Activated CD8-positive, alpha-beta memory T cell treated with anti-CD3 and anti-CD28 coated beads, Interleukin-2, amount 10 ng/mL, durations not matched to agents 7 days and 5 days (primary cell): Measurements from ENCODE around the gene AGAP1. TPM values are rescaled to one million over a fixed set of nuclear protein-coding genes. Genes with fewer than 3 reads are reported as not detected.

Experiments
- ATAC-seq: fragments of 150-1000 bp; cut with Tn5 transposase; one replicate; pipeline ENCODE4 v1.10.0; 2021; ENCODE audit warnings: moderate library complexity
- CTCF ChIA-PET: fragments of 350-600 bp; sonication (Branson Sonifier 250); formaldehyde crosslinking; loops from one replicate; lab custom pipeline; 2021; ENCODE audit warnings: antibody characterized with exemption; lab: Charles Lee
- DNase-seq: peaks from one replicate; pipeline ENCODE4 v3.0.0-alpha.2; 2020
- H3K27ac Mint-ChIP-seq: one replicate; pipeline ENCODE4 v1.8.0; 2021; ENCODE audit warnings: mild to moderate bottlenecking, mixed read lengths
- H3K27me3 Mint-ChIP-seq: one replicate; pipeline ENCODE4 v1.8.0; 2021; ENCODE audit warnings: mixed read lengths
- H3K36me3 Mint-ChIP-seq: one replicate; pipeline ENCODE4 v1.8.0; 2021; ENCODE audit warnings: mild to moderate bottlenecking, mixed read lengths
- H3K4me1 Mint-ChIP-seq: one replicate; pipeline ENCODE4 v1.8.0; 2021; ENCODE audit warnings: mixed read lengths
- H3K4me3 Mint-ChIP-seq: one replicate; pipeline ENCODE4 v1.8.0; 2021; ENCODE audit warnings: mild to moderate bottlenecking, moderate library complexity, mixed read lengths
- H3K9me3 Mint-ChIP-seq: one replicate; pipeline ENCODE4 v1.8.0; 2022; ENCODE audit warnings: low read depth, mixed read lengths
- total RNA-seq, 2 experiments: library from RNA; stranded (reverse); gene quantifications; one replicate each; pipeline ENCODE4 v1.2.3, GENCODE V29; 2021

Gene AGAP1
- total RNA-seq, 2 experiments from 2014 or later = 0.75 to 1.8 TPM

GRCh38 chr2:235911633-235912233, 417.9 kb downstream of the AGAP1 start:
- ATAC-seq (no peak), DNase-seq (no peak)
- no peak overlapping the region for H3K27ac Mint-ChIP-seq
- H3K4me1 Mint-ChIP-seq = no peaks in the 10 kb centered on the region
- CTCF ChIA-PET = no interaction called here
- H3K4me3 Mint-ChIP-seq = no peak overlapping the region
- H3K36me3 Mint-ChIP-seq = no peaks in the 10 kb centered on the region
- H3K9me3 Mint-ChIP-seq = peaks cover 3% of the 10 kb centered on the region
- H3K27me3 Mint-ChIP-seq = no peaks in the 10 kb centered on the region

- no peak overlapping the region for H3K4me3 Mint-ChIP-seq
- peaks cover 3% of the 10 kb centered on the region for H3K9me3 Mint-ChIP-seq
- H3K27me3 Mint-ChIP-seq = no peaks in the 10 kb centered on the region
- ATAC-seq (no peak), DNase-seq (no peak)
- H3K27ac Mint-ChIP-seq = no peak overlapping the region
- H3K4me1 Mint-ChIP-seq = no peaks in the 10 kb centered on the region
- no peaks in the 10 kb centered on the region for H3K36me3 Mint-ChIP-seq
- CTCF ChIA-PET = no interaction called here
These were observed 420.9 kb downstream of the AGAP1 start for GRCh38 chr2:235914756-235915155.

- Mint-ChIP-seq H3K4me3 (no peak overlapping the region), H3K27ac (no peak overlapping the region), H3K4me1 (no peaks in the 10 kb centered on the region), H3K27me3 (no peaks in the 10 kb centered on the region), H3K36me3 (no peaks in the 10 kb centered on the region), H3K9me3 (peaks cover 3% of the 10 kb centered on the region)
- CTCF ChIA-PET = no interaction called here
- no peak for ATAC-seq
- no peak for DNase-seq
These were observed 423.7 kb downstream of the AGAP1 start for GRCh38 chr2:235917506-235917905.

GRCh38 chr2:235918876-235919275, 425.0 kb downstream of the AGAP1 start:
- ATAC-seq = no peak
- H3K27me3 Mint-ChIP-seq = no peaks in the 10 kb centered on the region
- no peaks in the 10 kb centered on the region for H3K36me3 Mint-ChIP-seq
- CTCF ChIA-PET = no interaction called here
- H3K4me1 Mint-ChIP-seq = no peaks in the 10 kb centered on the region
- H3K9me3 Mint-ChIP-seq = peaks cover 3% of the 10 kb centered on the region
- DNase-seq = no peak
- no peak overlapping the region for H3K4me3 Mint-ChIP-seq
- no peak overlapping the region for H3K27ac Mint-ChIP-seq

GRCh38 chr2:235920216-235920865, 426.5 kb downstream of the AGAP1 start:
- no peaks in the 10 kb centered on the region for H3K27me3 Mint-ChIP-seq
- no peaks in the 10 kb centered on the region for H3K36me3 Mint-ChIP-seq
- no peak for ATAC-seq
- no peak overlapping the region for H3K27ac Mint-ChIP-seq
- H3K9me3 Mint-ChIP-seq = peaks cover 3% of the 10 kb centered on the region
- H3K4me3 Mint-ChIP-seq = no peak overlapping the region
- no peak for DNase-seq
- no peaks in the 10 kb centered on the region for H3K4me1 Mint-ChIP-seq
- CTCF ChIA-PET = no interaction called here

GRCh38 chr2:235921508-235922191, 427.8 kb downstream of the AGAP1 start:
- CTCF ChIA-PET = no interaction called here
- Mint-ChIP-seq H3K36me3 (no peaks in the 10 kb centered on the region), H3K9me3 (no peaks in the 10 kb centered on the region), H3K27me3 (no peaks in the 10 kb centered on the region), H3K4me3 (no peak overlapping the region), H3K4me1 (no peaks in the 10 kb centered on the region), H3K27ac (no peak overlapping the region)
- DNase-seq (no peak), ATAC-seq (no peak)

- Mint-ChIP-seq H3K9me3 (no peaks in the 10 kb centered on the region), H3K36me3 (no peaks in the 10 kb centered on the region), H3K4me1 (no peaks in the 10 kb centered on the region), H3K27me3 (no peaks in the 10 kb centered on the region), H3K27ac (no peak overlapping the region), H3K4me3 (no peak overlapping the region)
- ATAC-seq (no peak), DNase-seq (no peak)
- CTCF ChIA-PET = no interaction called here
These were observed 429.0 kb downstream of the AGAP1 start for GRCh38 chr2:235922839-235923238.

GRCh38 chr2:235923859-235924674, 430.2 kb downstream of the AGAP1 start:
- Mint-ChIP-seq H3K4me1 (no peaks in the 10 kb centered on the region), H3K9me3 (no peaks in the 10 kb centered on the region), H3K27me3 (no peaks in the 10 kb centered on the region), H3K4me3 (no peak overlapping the region), H3K36me3 (no peaks in the 10 kb centered on the region), H3K27ac (no peak overlapping the region)
- no peak for ATAC-seq
- CTCF ChIA-PET = no interaction called here
- no peak for DNase-seq

- CTCF ChIA-PET = no interaction called here
- no peak for DNase-seq
- ATAC-seq = no peak
- Mint-ChIP-seq H3K27ac (no peak overlapping the region), H3K4me1 (no peaks in the 10 kb centered on the region), H3K36me3 (no peaks in the 10 kb centered on the region), H3K9me3 (no peaks in the 10 kb centered on the region), H3K4me3 (no peak overlapping the region), H3K27me3 (no peaks in the 10 kb centered on the region)
These were observed 430.8 kb downstream of the AGAP1 start for GRCh38 chr2:235924675-235925063.

GRCh38 chr2:235925250-235925919, 431.5 kb downstream of the AGAP1 start:
- H3K4me1 Mint-ChIP-seq = no peaks in the 10 kb centered on the region
- CTCF ChIA-PET = no interaction called here
- ATAC-seq = no peak
- no peaks in the 10 kb centered on the region for H3K9me3 Mint-ChIP-seq
- no peak overlapping the region for H3K27ac Mint-ChIP-seq
- no peak for DNase-seq
- H3K27me3 Mint-ChIP-seq = no peaks in the 10 kb centered on the region
- H3K36me3 Mint-ChIP-seq = no peaks in the 10 kb centered on the region
- no peak overlapping the region for H3K4me3 Mint-ChIP-seq

GRCh38 chr2:235926229-235926628, 432.4 kb downstream of the AGAP1 start:
- H3K36me3 Mint-ChIP-seq = no peaks in the 10 kb centered on the region
- no peaks in the 10 kb centered on the region for H3K4me1 Mint-ChIP-seq
- H3K4me3 Mint-ChIP-seq = no peak overlapping the region
- no peak for ATAC-seq
- DNase-seq = no peak
- CTCF ChIA-PET = no interaction called here
- no peak overlapping the region for H3K27ac Mint-ChIP-seq
- no peaks in the 10 kb centered on the region for H3K27me3 Mint-ChIP-seq
- H3K9me3 Mint-ChIP-seq = no peaks in the 10 kb centered on the region

GRCh38 chr2:235928751-235929370, 435.0 kb downstream of the AGAP1 start:
- CTCF ChIA-PET = no interaction called here
- Mint-ChIP-seq H3K4me3 (no peak overlapping the region), H3K27ac (no peak overlapping the region), H3K27me3 (no peaks in the 10 kb centered on the region), H3K9me3 (no peaks in the 10 kb centered on the region), H3K4me1 (no peaks in the 10 kb centered on the region), H3K36me3 (no peaks in the 10 kb centered on the region)
- ATAC-seq = no peak
- DNase-seq = no peak

GRCh38 chr2:235930701-235931100, 436.9 kb downstream of the AGAP1 start:
- CTCF ChIA-PET = no interaction called here
- Mint-ChIP-seq H3K36me3 (no peaks in the 10 kb centered on the region), H3K27me3 (no peaks in the 10 kb centered on the region)

More at GRCh38 chr2:235930701-235931100, 436.9 kb downstream of the AGAP1 start:
- no peak for ATAC-seq
- H3K27ac Mint-ChIP-seq = no peak overlapping the region
- H3K4me1 Mint-ChIP-seq = no peaks in the 10 kb centered on the region
- no peak for DNase-seq
- no peak overlapping the region for H3K4me3 Mint-ChIP-seq
- no peaks in the 10 kb centered on the region for H3K9me3 Mint-ChIP-seq
